Measurements from ENCODE around the gene PSMD11. TPM values are rescaled to one million over a fixed set of nuclear protein-coding genes. Genes with fewer than 3 reads are reported as not detected.

PSMD11 gene
- total RNA-seq, 1 experiment from 2014 or later = 123 TPM

GRCh38 chr17:32493571-32493970 is 49.3 kb downstream of the PSMD11 start:
- no TSS peak for BruUV-seq (replicated peaks)
- no peak overlapping the region for H3K4me3 Mint-ChIP-seq (ENCODE audit: unreplicated experiment)
- H3K27me3 Mint-ChIP-seq (ENCODE audit: insufficient read depth, unreplicated experiment) = no peaks in the 10 kb centered on the region
- no peak for TF ChIP-seq CTCF (IDR thresholded peaks at IDR 0.05; ENCODE audit: unreplicated experiment)
- no peak overlapping the region for H3K27ac Mint-ChIP-seq (ENCODE audit: low read depth, unreplicated experiment)
- H3K9me3 Mint-ChIP-seq (ENCODE audit: unreplicated experiment) = no peaks in the 10 kb centered on the region
- peaks cover 14% of the 10 kb centered on the region for H3K36me3 Mint-ChIP-seq (ENCODE audit: insufficient read depth, unreplicated experiment)
- intact Hi-C loops (cut with micrococcal nuclease) = no loop called here
- H3K4me1 Mint-ChIP-seq (ENCODE audit: insufficient read depth, unreplicated experiment) = peaks cover 38% of the 10 kb centered on the region
- no peak for DNase-seq (ENCODE audit: unreplicated experiment)
- CTCF ChIA-PET = interaction anchor here (1.0 kb wide), 1 partner anchor 32 kb away, joined by 3 read pairs; no protein-coding TSS in a partner anchor
- POLR2A ChIA-PET = interaction anchor here (0.6 kb wide), 1 partner anchor 675 kb away, joined by 3 read pairs; no protein-coding TSS in a partner anchor

- Mint-ChIP-seq H3K27ac (ENCODE audit: low read depth, unreplicated experiment) (no peak overlapping the region), H3K36me3 (ENCODE audit: insufficient read depth, unreplicated experiment) (peaks cover 14% of the 10 kb centered on the region), H3K9me3 (ENCODE audit: unreplicated experiment) (no peaks in the 10 kb centered on the region), H3K27me3 (ENCODE audit: insufficient read depth, unreplicated experiment) (no peaks in the 10 kb centered on the region), H3K4me1 (ENCODE audit: insufficient read depth, unreplicated experiment) (peaks cover 38% of the 10 kb centered on the region), H3K4me3 (ENCODE audit: unreplicated experiment) (no peak overlapping the region)
- no peak for DNase-seq (ENCODE audit: unreplicated experiment)
- intact Hi-C loops (cut with micrococcal nuclease) = no loop called here
- BruUV-seq (replicated peaks) = no TSS peak
- TF ChIP-seq CTCF (IDR thresholded peaks at IDR 0.05; ENCODE audit: unreplicated experiment) = no peak
- ChIA-PET CTCF (interaction anchor here (1.0 kb wide), 1 partner anchor 33 kb away, joined by 3 read pairs; no protein-coding TSS in a partner anchor), POLR2A (interaction anchor here (0.6 kb wide), 1 partner anchor 674 kb away, joined by 3 read pairs; no protein-coding TSS in a partner anchor)
Measured at GRCh38 chr17:32493976-32494513, 49.7 kb downstream of the PSMD11 start.

GRCh38 chr17:32494621-32495358 is 50.5 kb downstream of the PSMD11 start:
- no peak for TF ChIP-seq CTCF (IDR thresholded peaks at IDR 0.05; ENCODE audit: unreplicated experiment)
- Mint-ChIP-seq H3K4me1 (ENCODE audit: insufficient read depth, unreplicated experiment) (peaks cover 33% of the 10 kb centered on the region), H3K27ac (ENCODE audit: low read depth, unreplicated experiment) (no peak overlapping the region), H3K36me3 (ENCODE audit: insufficient read depth, unreplicated experiment) (peaks cover 9% of the 10 kb centered on the region), H3K9me3 (ENCODE audit: unreplicated experiment) (no peaks in the 10 kb centered on the region), H3K27me3 (ENCODE audit: insufficient read depth, unreplicated experiment) (no peaks in the 10 kb centered on the region), H3K4me3 (ENCODE audit: unreplicated experiment) (no peak overlapping the region)
- ChIA-PET POLR2A (no interaction called here), CTCF (interaction anchor here (0.6 to 1.4 kb wide), 3 partner anchors 10 to 1670 kb away, joined by 3 to 7 read pairs (median 4); no protein-coding TSS in a partner anchor)
- no TSS peak for BruUV-seq (replicated peaks)
- no peak for DNase-seq (ENCODE audit: unreplicated experiment)
- intact Hi-C loops (cut with micrococcal nuclease) = no loop called here

All from MCF 10A (cell line).